Left cardiac atrium (tissue), 4 donors: ENCODE data around the gene FABP6. TPM values are rescaled to one million over a fixed set of nuclear protein-coding genes. Genes with fewer than 3 reads are reported as not detected.

Source experiments
- ATAC-seq, 2 donors: fragments of 200-7000 bp; cut with Tn5 transposase; one replicate each; pipeline ENCODE4 v1.9.1; 2020; ENCODE audit warnings: mild to moderate bottlenecking in 2 of 2, moderate library complexity in 2 of 2
- DNase-seq: peaks from one replicate; pipeline ENCODE4 v3.0.0-alpha.2; 2020
- intact Hi-C, 2 donors: fragments of 100-400 bp; cut with DNase I; formaldehyde crosslinking; loops; one replicate each; pipeline versions ENCODE4 v1.14.1 to v1.15.1; 2022 to 2023
- total RNA-seq, 2 donors: library from RNA; stranded (reverse); fragmentation: NEBNext Ultra II Directional; extraction: Animal tissue kit (Norgen Biotek cat#: 25700); gene quantifications; one replicate each; pipeline ENCODE4 v1.2.1, GENCODE V29; 2021
- donor health status: DM: no; HTN: yes; CAD: no.
- donor health status: DM: no; HTN: yes; CAD: no; lungs with severe emphysema.
- donor health status: DM: yes; HTN: yes; CAD: no.
- donor health status: Dilated cardiomyopathy.

The FABP6 gene
- total RNA-seq, 2 donors from 2014 or later: 0.68 TPM; not detected in 1

GRCh38 chr5:160253441-160253840 lies 24.1 kb downstream of the FABP6 start:
- intact Hi-C loops: no loop called here
- no peak for DNase-seq
- ATAC-seq: no peak

- DNase-seq (no peak), ATAC-seq (no peak)
- intact Hi-C loops: no loop called here
These were observed 25.4 kb downstream of the FABP6 start for GRCh38 chr5:160254706-160255105.

DNA sequence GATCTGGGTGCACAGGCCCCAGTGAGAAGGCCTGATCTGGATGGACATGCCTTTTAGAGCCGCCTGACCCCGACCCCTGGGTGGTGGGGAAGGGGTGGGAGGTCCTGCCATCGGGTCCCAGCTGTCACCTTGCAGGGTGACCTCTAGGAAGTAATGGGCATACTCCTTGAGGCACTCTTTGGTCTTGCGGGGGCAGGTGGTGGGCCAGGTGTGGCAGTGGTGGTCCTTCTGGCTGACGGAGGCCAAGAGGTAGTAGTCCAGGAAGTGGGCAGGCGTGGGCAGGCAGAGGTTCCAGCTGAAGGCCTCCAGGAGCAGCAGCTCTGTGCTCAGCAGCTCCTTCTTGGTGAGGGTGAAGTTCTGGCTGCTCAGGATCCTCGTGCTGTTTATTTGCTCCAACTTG lies 30.0 kb downstream of the FABP6 start:
- intact Hi-C loops: no loop called here

DNA sequence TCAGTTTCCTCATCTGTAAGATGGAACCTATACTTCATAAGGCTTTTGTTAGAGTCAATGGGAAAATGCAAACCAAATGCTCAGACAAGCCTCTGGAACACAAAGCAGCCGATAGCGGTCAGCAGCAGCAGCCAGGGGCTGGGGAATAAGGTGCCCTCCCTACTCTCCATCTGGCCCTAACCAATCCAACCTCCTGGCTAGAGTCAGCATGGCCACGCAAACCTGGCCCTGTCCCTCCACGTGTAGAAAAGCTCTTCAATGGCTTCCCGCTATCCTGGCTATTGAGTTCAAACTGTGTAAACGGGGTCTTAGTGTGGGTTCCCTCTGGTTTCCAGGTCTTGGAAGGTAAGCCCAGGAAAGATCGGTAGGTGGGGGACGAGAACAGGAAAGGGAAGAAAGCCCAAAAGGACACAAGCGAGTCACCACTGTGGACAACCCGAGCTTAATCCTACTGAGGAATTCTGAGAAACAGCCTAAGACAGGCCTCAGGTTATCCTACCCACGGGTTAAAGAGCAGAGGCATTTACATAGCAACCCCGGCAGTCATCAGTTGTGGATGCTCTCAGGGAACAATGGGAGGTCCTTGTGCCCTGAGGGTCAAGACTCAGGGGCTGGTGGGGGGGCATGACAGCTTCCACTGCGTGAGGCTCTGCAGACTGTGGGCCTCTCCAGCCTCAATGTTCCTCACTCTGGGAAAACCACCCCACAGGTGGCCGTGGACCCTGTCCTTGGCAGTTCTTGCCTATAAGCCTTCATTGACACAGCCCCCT lies 30.9 kb downstream of the FABP6 start:
- ATAC-seq (no peak), DNase-seq (no peak)
- intact Hi-C loops: loop anchor here in 1 of 2 donors (10.0 kb wide), 1 partner anchor 55 kb away; the partner anchor contains the start of gene CCNJL

More for the DNA sequence above, 30.0 kb downstream of the FABP6 start:
- DNase-seq (no peak), ATAC-seq (no peak)

GRCh38 chr5:160260881-160261815 lies 31.8 kb downstream of the FABP6 start:
- intact Hi-C loops: loop anchor here in 1 of 2 donors (10.0 kb wide), 1 partner anchor 54 kb away; the partner anchor contains the start of gene CCNJL
- peak; percentile 48 for DNase-seq
- peak; percentile 83 to 94 for ATAC-seq

DNA sequence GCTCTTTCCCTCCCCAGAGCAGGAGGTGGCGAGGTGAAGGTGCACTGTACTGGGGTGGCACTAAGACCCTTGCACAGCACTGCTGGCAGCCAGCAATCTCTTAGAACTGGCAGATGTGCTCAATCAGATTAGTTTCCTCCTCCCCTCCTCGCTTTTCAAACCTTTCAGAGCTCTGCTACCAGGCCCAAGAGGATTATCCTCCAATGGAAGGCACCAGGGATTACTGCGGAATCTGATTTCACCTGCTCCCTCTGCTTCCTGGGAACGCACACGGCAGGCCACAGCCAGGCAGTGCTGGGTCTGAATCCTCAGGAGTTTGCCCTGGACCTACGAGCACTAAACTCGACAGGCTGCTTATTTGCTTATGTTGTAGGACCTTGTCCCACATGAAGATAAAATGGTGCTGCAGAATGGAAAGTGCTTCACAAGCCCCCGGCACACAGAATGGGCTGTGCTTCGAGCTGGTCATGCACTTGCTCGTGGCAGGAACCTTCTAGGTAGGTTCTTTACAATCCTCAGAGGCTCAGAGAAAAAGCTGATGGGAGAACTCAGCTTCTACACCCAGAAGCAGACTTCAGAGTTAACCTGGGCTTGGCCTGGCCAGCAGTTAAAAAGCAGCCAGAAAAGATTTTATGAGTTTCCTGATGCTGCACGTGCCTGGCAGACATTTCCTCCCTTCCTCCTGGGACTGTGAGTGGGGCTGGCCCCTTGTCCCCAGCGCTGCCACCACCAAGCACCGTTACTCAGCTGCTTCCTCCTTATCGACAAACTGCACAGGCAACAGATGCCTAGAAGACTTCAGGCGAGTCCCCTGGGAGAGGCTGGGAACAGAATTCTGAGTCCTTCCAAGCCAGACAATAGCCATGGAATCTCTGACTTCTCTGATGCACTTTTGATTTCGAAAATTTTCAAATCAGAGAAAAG lies 33.1 kb downstream of the FABP6 start:
- peak in 1 of 2 donors; percentile 30 for ATAC-seq
- intact Hi-C loops: loop anchor here in 1 of 2 donors (10.0 kb wide), 1 partner anchor 52 kb away; the partner anchor contains the start of gene CCNJL
- peak; percentile 47 for DNase-seq

- intact Hi-C loops: loop anchor here in 1 of 2 donors (10.0 kb wide), 1 partner anchor 51 kb away; the partner anchor contains the start of gene CCNJL
- no peak for DNase-seq
- ATAC-seq: no peak
These were observed 34.1 kb downstream of the FABP6 start for GRCh38 chr5:160263326-160263855.

GRCh38 chr5:160266044-160266443 lies 36.7 kb downstream of the FABP6 start:
- ATAC-seq (no peak), DNase-seq (no peak)
- intact Hi-C loops: loop anchor here in 1 of 2 donors (10.0 kb wide), 1 partner anchor 49 kb away; the partner anchor contains the start of gene CCNJL

- no peak for ATAC-seq
- intact Hi-C loops: loop anchor here in 1 of 2 donors (10.0 kb wide), 1 partner anchor 48 kb away; the partner anchor contains the start of gene CCNJL
- no peak for DNase-seq
These were observed 37.5 kb downstream of the FABP6 start for GRCh38 chr5:160266752-160267345.

DNA sequence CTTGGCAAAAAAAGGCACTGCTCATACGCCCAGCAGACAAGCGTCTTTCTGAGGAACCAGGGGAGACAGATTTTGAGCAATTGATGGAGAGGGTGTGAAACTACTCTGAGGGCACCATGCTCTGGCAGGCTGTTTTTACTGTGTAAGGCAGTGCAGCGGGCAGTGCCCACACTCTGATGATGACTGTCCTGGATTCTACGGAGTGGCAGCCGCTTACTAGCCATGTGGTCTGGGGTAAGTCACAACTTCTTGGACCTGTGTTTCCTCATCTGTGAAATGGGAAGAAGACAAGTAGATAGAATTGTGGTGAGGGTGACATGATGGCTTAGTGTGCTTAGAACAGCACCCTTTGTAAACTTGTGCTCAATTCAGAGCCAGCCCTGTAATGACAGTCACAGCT lies 38.8 kb downstream of the FABP6 start:
- ATAC-seq: no peak
- intact Hi-C loops: loop anchor here in 1 of 2 donors (10.0 kb wide), 1 partner anchor 47 kb away; the partner anchor contains the start of gene CCNJL

GRCh38 chr5:160269017-160269416 lies 39.7 kb downstream of the FABP6 start:
- intact Hi-C loops: loop anchor here in 1 of 2 donors (10.0 kb wide), 1 partner anchor 46 kb away; the partner anchor contains the start of gene CCNJL
- ATAC-seq (peak; percentile 94 to 96), DNase-seq (peak; percentile 93)

More for the DNA sequence above, 38.8 kb downstream of the FABP6 start:
- DNase-seq: no peak

- ATAC-seq: no peak
- intact Hi-C loops: no loop called here
- DNase-seq: no peak
These were observed 41.4 kb downstream of the FABP6 start for GRCh38 chr5:160270704-160271103.

DNA sequence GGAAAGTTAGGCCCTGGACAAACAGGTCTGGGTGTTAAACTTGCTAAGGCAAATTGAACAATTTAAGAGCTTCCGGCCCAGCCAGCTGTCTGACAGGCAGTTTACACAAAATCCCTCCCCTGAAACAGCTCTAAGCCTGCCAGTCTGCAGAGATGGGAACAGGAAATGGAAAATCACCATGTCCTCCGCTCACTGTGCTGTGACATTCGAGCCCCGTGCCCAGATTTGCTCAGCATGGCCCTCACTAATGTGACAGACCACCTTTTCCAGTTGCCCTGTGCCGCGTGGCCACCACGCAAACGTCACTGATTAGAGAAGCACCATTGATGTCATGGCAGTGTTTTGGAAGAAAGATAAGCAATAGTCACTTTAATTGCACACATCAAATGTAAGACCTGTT lies 42.1 kb downstream of the FABP6 start:
- intact Hi-C loops: no loop called here
- DNase-seq (peak; percentile 42), ATAC-seq (peak in 1 of 2 donors; percentile 18)

- no peak for DNase-seq
- no peak for ATAC-seq
- intact Hi-C loops: no loop called here
These were observed 42.5 kb downstream of the FABP6 start for GRCh38 chr5:160271836-160272235.

DNA sequence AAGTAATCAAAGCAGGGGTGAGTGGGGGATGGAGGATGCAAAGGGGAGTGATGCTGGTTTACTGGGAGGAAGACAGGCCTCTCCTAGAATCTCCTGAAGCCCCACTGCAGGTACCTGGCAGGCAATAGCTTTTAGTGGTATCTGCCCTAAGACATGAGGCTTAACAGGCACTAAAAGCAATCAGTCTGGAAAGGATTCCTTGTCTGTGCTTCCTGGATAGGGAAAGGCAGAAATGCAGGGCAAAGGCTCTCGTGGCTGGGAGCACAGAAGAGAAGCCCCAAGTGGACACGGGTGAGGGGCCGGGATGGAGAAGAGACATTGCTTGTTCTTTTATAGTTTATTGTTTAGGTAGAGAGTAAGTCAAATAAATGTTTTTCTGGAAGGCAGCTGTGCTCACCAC lies 43.0 kb downstream of the FABP6 start:
- intact Hi-C loops: no loop called here
- DNase-seq: no peak
- ATAC-seq: no peak

DNA sequence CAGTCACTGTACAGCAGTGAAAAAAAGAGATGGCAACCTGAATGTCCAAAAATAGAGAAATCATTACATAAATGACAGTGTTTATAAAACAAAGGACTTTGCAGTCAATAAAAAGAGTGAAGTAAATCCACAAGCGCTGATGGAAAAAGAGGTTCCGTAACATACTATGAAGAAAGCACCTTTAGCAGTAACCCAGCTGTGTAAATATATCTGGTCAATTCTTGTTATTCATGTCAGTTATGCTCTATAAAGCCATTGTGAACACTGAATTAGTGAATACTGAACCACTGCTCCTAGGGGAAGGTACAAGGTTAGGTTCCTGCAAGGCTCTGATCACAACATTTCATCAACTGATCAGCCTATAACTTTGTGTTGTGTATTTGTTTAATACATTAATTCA lies 43.6 kb downstream of the FABP6 start:
- ATAC-seq: no peak
- DNase-seq: no peak
- intact Hi-C loops: no loop called here

- ATAC-seq (no peak), DNase-seq (no peak)
- intact Hi-C loops: no loop called here
These were observed 45.2 kb downstream of the FABP6 start for GRCh38 chr5:160274483-160274931.

- ATAC-seq (no peak), DNase-seq (no peak)
- intact Hi-C loops: no loop called here
These were observed 49.0 kb downstream of the FABP6 start for GRCh38 chr5:160278343-160278742.
